Ovary (tissue), 9 donors: ENCODE measurements around the gene KPTN. TPM values are rescaled to one million over a fixed set of nuclear protein-coding genes. Genes with fewer than 3 reads are reported as not detected.

Experiments
- DNase-seq, 5 donors: peaks; one replicate each; pipeline ENCODE4 v3.0.0-alpha.2; 2019 to 2020
- H3K27ac ChIP-seq, 2 donors: fragments of 200-600 bp; one replicate each; pipeline versions ENCODE4 v1.5.1 to v1.8.0; 2019 to 2022
- H3K27me3 ChIP-seq: fragments of 200-600 bp; one replicate; pipeline ENCODE4 v1.8.0; 2022
- H3K36me3 ChIP-seq: fragments of 200-600 bp; sonication (generic); one replicate; pipeline ENCODE4 v1.5.1; 2019
- H3K4me1 ChIP-seq: one replicate; pipeline ENCODE4 v1.8.1; 2013; ENCODE audit warnings: mild to moderate bottlenecking, moderate library complexity; ENCODE audit not compliant: insufficient read depth
- H3K4me3 ChIP-seq: fragments of 200-600 bp; sonication (generic); one replicate; pipeline ENCODE4 v1.5.1; 2017
- H3K9me3 ChIP-seq, 2 donors: fragments of 200-600 bp in 1 of 2; sonication (generic) in 1 of 2; one replicate each; pipeline versions ENCODE4 v1.5.1 to v1.8.1; 2013 to 2019; ENCODE audit warnings: mild to moderate bottlenecking in 1 of 2, moderate library complexity in 1 of 2
- EP300 ChIP-seq: sonication (generic); formaldehyde crosslinking; IDR thresholded peaks from one replicate; pipeline ENCODE4 v1.6.1; 2017; ENCODE audit warnings: antibody characterized with exemption
- POLR2A ChIP-seq: fragments of 450-650 bp; IDR thresholded peaks from one replicate; pipeline ENCODE4 v1.6.1; 2017; ENCODE audit warnings: antibody characterized with exemption, mild to moderate bottlenecking, moderate library complexity
- WGBS, 3 donors: extraction: QIAGEN DNeasy Blood & Tissue Kit in 1 of 3; methylation state at CpG; one replicate each; pipeline versions ENCODE4 v1.1.5 to v1.1.7; 2013 to 2017; 5-methylcytosine and 5-hydroxymethylcytosine counted together
- intact Hi-C, 4 donors: fragments of 100-400 bp; cut with DNase I; formaldehyde crosslinking; loops; one replicate each; pipeline versions ENCODE4 v1.11.0 to v1.15.1; 2022 to 2023
- polyA plus RNA-seq, 2 donors: library from polyadenylated mRNA; stranded (reverse); fragments of 200-250 nt in 1 of 2; fragments of 350-450 nt in 1 of 2; fragmentation: Illumina TruSeq in 1 of 2; extraction: RNeasy Lipid Tissue Mini Kit (QIAGEN cat#74804) in 1 of 2; gene quantifications; one replicate each; pipeline ENCODE4 v1.2.3, GENCODE V29; 2013 to 2014
- total RNA-seq, 7 donors: library from RNA; depleted of rRNA in 2 of 7; stranded (reverse); fragments of >200 nt in 2 of 7; fragmentation: NEBNext Ultra II Directional in 3 of 7; extraction: Animal tissue kit (Norgen Biotek cat#: 25700) in 3 of 7; gene quantifications; one replicate each; pipeline versions ENCODE4 v1.1.0 to v1.2.4, GENCODE V29; 2016 to 2023
- TF ChIP-seq, protein P1 (sequence below), 3 donors: fragments of 450-650 bp in 2 of 3; fragments of 200-600 bp in 1 of 3; IDR thresholded peaks; one replicate each; pipeline versions ENCODE4 v1.5.1 to v1.8.0; 2016 to 2022; ENCODE audit warnings: antibody characterized with exemption in 3 of 3, mild to moderate bottlenecking in 1 of 3
- donor health status: DM: no; HTN: no; CAD: no; lungs with moderate emphysema.
- donor health status: DM: no; HTN: no; CAD: no.
- donor health status: Bipolar disorder and iron deficiency.
- donor health status: DM: yes; HTN: yes; CAD: no.
- donor health status: DM: no; HTN: no; CAD: no.
- donor health status: DM: yes; HTN: yes; CAD: no.

KPTN gene
- total and polyA plus RNA-seq, 9 donors: 2.8 to 5.5 (median 4.4) TPM

DNA sequence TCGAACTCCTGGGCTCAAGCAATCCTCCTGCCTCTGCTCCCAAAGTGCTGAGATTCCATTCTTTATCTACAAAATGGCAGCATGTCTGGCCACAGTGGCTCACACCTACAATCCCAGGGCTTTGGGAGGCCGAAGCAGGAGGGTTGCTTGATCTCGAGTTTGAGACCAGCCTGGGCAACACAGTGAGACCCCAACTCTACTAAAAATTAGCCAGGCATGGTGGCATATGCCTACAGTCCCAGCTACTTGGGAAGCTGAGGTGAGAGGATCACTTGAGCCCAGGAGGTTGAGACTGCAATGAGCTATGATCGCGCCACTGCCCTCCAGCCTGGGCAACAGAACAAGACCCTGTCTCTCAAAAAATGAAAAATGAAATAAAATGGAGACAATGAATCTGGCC lies 24.7 kb upstream of the KPTN start:
- DNase-seq: no peak
- TF ChIP-seq POLR2A (no peak), EP300 (no peak)
- TF ChIP-seq, protein P1, sequence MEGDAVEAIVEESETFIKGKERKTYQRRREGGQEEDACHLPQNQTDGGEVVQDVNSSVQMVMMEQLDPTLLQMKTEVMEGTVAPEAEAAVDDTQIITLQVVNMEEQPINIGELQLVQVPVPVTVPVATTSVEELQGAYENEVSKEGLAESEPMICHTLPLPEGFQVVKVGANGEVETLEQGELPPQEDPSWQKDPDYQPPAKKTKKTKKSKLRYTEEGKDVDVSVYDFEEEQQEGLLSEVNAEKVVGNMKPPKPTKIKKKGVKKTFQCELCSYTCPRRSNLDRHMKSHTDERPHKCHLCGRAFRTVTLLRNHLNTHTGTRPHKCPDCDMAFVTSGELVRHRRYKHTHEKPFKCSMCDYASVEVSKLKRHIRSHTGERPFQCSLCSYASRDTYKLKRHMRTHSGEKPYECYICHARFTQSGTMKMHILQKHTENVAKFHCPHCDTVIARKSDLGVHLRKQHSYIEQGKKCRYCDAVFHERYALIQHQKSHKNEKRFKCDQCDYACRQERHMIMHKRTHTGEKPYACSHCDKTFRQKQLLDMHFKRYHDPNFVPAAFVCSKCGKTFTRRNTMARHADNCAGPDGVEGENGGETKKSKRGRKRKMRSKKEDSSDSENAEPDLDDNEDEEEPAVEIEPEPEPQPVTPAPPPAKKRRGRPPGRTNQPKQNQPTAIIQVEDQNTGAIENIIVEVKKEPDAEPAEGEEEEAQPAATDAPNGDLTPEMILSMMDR (IDR thresholded peaks at IDR 0.05): no peak
- no peak overlapping the region for H3K4me3 ChIP-seq
- H3K36me3 ChIP-seq: no peaks in the 10 kb centered on the region
- H3K9me3 ChIP-seq: no peaks in the 10 kb centered on the region
- intact Hi-C loops: no loop called here
- WGBS, 3 donors: 89 to 96% (median 91%) methylated on average over 5 of the region's 5 CpGs
- H3K4me1 ChIP-seq: peaks cover 44% of the 10 kb centered on the region
- no peaks in the 10 kb centered on the region for H3K27me3 ChIP-seq
- no peak overlapping the region for H3K27ac ChIP-seq

DNA sequence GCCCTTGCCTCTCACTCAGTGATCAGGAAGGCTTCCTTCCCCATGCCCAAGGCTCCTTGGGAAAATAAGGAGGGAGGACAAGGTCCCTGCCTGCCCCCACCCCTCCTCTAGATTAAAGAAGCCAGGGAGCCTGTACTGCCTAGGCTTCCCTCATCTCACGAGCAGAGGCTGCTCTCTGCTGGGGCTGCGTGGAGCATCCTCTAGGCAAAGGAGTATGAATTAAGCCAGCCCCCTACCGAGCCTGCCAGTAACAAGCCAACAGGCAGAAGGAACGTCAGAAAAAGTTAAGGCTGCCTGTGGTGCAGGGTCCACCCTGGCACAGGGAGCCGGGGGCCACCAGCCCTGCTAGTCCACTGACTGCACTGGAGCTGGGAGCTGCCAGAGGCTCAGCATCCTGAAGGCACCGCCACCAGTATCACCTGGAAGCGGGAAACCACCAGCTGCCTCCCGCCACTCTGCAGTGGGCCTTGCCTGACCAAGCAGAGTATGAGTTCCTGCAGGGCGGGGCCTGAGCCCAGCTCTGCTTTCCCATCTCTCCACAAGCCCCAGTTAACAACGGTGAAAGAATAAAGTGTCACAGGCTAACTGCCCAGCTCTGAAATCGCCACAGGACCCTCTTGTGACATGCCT lies 24.0 kb upstream of the KPTN start:
- TF ChIP-seq POLR2A: no peak
- no peak for TF ChIP-seq EP300
- TF ChIP-seq, protein P1 (IDR thresholded peaks at IDR 0.05): no peak
- DNase-seq: no peak
- Histone ChIP-seq H3K4me1 (peaks cover 38% of the 10 kb centered on the region), H3K36me3 (no peaks in the 10 kb centered on the region), H3K27me3 (no peaks in the 10 kb centered on the region), H3K27ac (no peak overlapping the region), H3K9me3 (no peaks in the 10 kb centered on the region), H3K4me3 (no peak overlapping the region)
- 78 to 81% (median 79%) methylated on average over 11 of the region's 11 CpGs for WGBS, 3 donors
- intact Hi-C loops: no loop called here

DNA sequence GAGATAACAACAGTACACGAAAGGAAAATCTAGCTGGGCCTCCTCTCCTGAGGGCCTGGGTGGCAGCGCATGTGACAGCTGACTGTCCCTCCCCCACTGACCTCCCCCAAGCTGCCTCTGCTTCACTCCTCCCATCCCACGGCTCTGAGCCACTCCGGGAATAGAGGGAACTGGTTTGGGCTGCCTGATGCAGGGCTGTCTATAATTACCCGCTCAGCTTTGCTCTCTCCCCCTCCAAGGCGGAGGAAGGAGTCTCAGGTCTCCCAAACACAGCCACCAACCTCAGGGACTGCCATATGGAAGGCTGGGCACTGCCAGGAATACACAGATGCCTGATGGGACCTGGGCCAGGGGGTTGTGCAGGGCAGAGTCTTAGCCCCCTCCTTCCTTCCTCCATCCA lies 23.0 kb upstream of the KPTN start:
- intact Hi-C loops: no loop called here
- Histone ChIP-seq H3K27me3 (no peaks in the 10 kb centered on the region), H3K4me3 (no peak overlapping the region), H3K36me3 (no peaks in the 10 kb centered on the region), H3K9me3 (no peaks in the 10 kb centered on the region), H3K4me1 (peaks cover 30% of the 10 kb centered on the region), H3K27ac (no peak overlapping the region)
- TF ChIP-seq POLR2A (no peak), EP300 (no peak)
- TF ChIP-seq, protein P1 (IDR thresholded peaks at IDR 0.05): no peak
- 55 to 64% (median 62%) methylated on average over 6 of the region's 6 CpGs for WGBS, 3 donors
- no peak for DNase-seq

DNA sequence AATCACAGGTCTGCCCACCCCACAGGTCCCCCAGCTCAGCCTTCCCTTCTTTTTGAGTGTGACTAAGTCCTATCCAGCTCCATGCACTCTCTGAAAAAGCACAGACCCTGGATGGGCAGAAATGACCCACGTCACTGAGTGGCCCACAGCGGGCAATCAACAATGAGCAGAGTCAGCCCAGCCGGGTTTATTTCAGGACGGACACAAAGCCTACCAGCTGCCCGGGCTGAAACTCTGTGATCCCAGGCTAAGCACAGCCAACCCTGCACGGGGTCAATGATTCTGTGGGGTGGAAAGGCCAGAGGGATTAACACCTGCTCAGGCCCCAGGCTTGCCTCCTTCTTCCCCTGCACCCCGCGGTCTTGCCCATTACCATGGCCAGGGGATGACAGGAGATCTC lies 22.4 kb upstream of the KPTN start:
- Histone ChIP-seq H3K27me3 (no peaks in the 10 kb centered on the region), H3K36me3 (no peaks in the 10 kb centered on the region), H3K4me3 (no peak overlapping the region), H3K27ac (no peak overlapping the region), H3K4me1 (peaks cover 25% of the 10 kb centered on the region), H3K9me3 (no peaks in the 10 kb centered on the region)
- TF ChIP-seq, protein P1 (IDR thresholded peaks at IDR 0.05): no peak
- TF ChIP-seq POLR2A (no peak), EP300 (no peak)
- intact Hi-C loops: no loop called here
- WGBS, 3 donors: 81 to 83% (median 82%) methylated on average over 8 of the region's 8 CpGs
- DNase-seq: no peak
